Gastrocnemius medialis (tissue), 4 donors: ENCODE results near the gene RBBP6.

Experiments
- POLR2A ChIP-seq, 2 donors: fragments of 450-650 bp; IDR thresholded peaks; one replicate each; pipeline ENCODE4 v1.6.1; 2017; ENCODE audit warnings: antibody characterized with exemption in 2 of 2, mild to moderate bottlenecking in 2 of 2, moderate library complexity in 2 of 2
- TF ChIP-seq, protein P1 (sequence below), 5 experiments: fragments of 450-650 bp in 3 of 5; fragments of 200-600 bp in 2 of 5; sonication (generic) in 2 of 5; IDR thresholded peaks in 4 of 5; conservative IDR thresholded peaks in 1 of 5; 1 replicate in 4 of 5; 2 replicates in 1 of 5; pipeline ENCODE4 v1.5.1; 2016 to 2019; ENCODE audit warnings: antibody characterized with exemption in 5 of 5, mild to moderate bottlenecking in 3 of 5, moderate library complexity in 3 of 5

- TF ChIP-seq, protein P1, sequence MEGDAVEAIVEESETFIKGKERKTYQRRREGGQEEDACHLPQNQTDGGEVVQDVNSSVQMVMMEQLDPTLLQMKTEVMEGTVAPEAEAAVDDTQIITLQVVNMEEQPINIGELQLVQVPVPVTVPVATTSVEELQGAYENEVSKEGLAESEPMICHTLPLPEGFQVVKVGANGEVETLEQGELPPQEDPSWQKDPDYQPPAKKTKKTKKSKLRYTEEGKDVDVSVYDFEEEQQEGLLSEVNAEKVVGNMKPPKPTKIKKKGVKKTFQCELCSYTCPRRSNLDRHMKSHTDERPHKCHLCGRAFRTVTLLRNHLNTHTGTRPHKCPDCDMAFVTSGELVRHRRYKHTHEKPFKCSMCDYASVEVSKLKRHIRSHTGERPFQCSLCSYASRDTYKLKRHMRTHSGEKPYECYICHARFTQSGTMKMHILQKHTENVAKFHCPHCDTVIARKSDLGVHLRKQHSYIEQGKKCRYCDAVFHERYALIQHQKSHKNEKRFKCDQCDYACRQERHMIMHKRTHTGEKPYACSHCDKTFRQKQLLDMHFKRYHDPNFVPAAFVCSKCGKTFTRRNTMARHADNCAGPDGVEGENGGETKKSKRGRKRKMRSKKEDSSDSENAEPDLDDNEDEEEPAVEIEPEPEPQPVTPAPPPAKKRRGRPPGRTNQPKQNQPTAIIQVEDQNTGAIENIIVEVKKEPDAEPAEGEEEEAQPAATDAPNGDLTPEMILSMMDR (IDR thresholded peaks at IDR 0.05 in 4 of 5, conservative IDR thresholded peaks at IDR 0.05 in 1 of 5), result no peak
- no peak for TF ChIP-seq POLR2A (IDR thresholded peaks at IDR 0.05)
These were observed 8.2 kb upstream of the RBBP6 start for GRCh38 chr16:24531166-24531565.
